HepG2 (cell line): ENCODE data around the gene TMEM87A. TPM values are rescaled to one million over a fixed set of nuclear protein-coding genes. Genes with fewer than 3 reads are reported as not detected.
A peak's percentile ranks its signal among the peaks of the same experiment; 100 is the strongest.

Experiments used
- ZNF30 ChIP-seq: sonication (generic); formaldehyde crosslinking; IDR thresholded peaks from 2 replicates; pipeline ENCODE4 v1.5.0; 2020; ENCODE audit warnings: mild to moderate bottlenecking, missing genetic modification reagents
- ZNF329 ChIP-seq: sonication (generic); formaldehyde crosslinking; IDR thresholded peaks from 2 replicates; pipeline ENCODE4 v1.9.0; 2021; ENCODE audit warnings: low read depth, mild to moderate bottlenecking, missing genetic modification reagents
- ZNF773 ChIP-seq: sonication (generic); formaldehyde crosslinking; IDR thresholded peaks from 2 replicates; pipeline ENCODE4 v1.4.0; 2020; ENCODE audit warnings: missing genetic modification reagents, borderline replicate concordance
- ZNF776 ChIP-seq: sonication (generic); formaldehyde crosslinking; IDR thresholded peaks from 2 replicates; pipeline ENCODE4 v1.4.0; 2020; ENCODE audit warnings: mild to moderate bottlenecking, missing genetic modification reagents
- ZSCAN31 ChIP-seq: sonication (generic); formaldehyde crosslinking; IDR thresholded peaks from 2 replicates; pipeline ENCODE4 v1.5.0; 2020; ENCODE audit warnings: low read depth, mild to moderate bottlenecking, missing genetic modification reagents
- polyA plus RNA-seq, 8 experiments: library from polyadenylated mRNA; depleted of rRNA in 3 of 8; stranded (reverse) in 7 of 8; unstranded in 1 of 8; fragments of >200 nt; fragmentation: Illumina TruSeq in 4 of 8; extraction: Trizol in 4 of 8; gene quantifications; 2 replicates each; pipeline versions ENCODE4 v1.2.1 to v1.2.3, GENCODE V29; 2011 to 2016; ENCODE audit warnings: low read depth in 4 of 8, missing spikeins in 1 of 8, mixed read lengths in 1 of 8; ENCODE audit not compliant: insufficient read depth in 1 of 8
- total RNA-seq, 5 experiments: library from RNA; depleted of rRNA; stranded (reverse); fragments of >200 nt; fragmentation: Illumina TruSeq; extraction: Trizol; gene quantifications; 2 replicates each; pipeline ENCODE4 v1.2.3, GENCODE V29; 2016; ENCODE audit warnings: low read depth in 1 of 5
- TF ChIP-seq, protein P1 (sequence below), 2 experiments: sonication (generic) in 1 of 2; formaldehyde crosslinking in 1 of 2; IDR thresholded peaks; 2 replicates each; pipeline versions ENCODE4 v1.6.1 to v1.9.0; 2014 to 2022; ENCODE audit warnings: antibody characterized with exemption in 1 of 2, borderline replicate concordance in 1 of 2, inconsistent platforms in 1 of 2, low read depth in 1 of 2, missing genetic modification reagents in 1 of 2

Gene TMEM87A
- total and polyA plus RNA-seq, 2 of the 13 experiments (the other 11 are each of a cell fraction or from before 2014, with no cell fraction given), result 20.2 to 42.8 TPM

DNA sequence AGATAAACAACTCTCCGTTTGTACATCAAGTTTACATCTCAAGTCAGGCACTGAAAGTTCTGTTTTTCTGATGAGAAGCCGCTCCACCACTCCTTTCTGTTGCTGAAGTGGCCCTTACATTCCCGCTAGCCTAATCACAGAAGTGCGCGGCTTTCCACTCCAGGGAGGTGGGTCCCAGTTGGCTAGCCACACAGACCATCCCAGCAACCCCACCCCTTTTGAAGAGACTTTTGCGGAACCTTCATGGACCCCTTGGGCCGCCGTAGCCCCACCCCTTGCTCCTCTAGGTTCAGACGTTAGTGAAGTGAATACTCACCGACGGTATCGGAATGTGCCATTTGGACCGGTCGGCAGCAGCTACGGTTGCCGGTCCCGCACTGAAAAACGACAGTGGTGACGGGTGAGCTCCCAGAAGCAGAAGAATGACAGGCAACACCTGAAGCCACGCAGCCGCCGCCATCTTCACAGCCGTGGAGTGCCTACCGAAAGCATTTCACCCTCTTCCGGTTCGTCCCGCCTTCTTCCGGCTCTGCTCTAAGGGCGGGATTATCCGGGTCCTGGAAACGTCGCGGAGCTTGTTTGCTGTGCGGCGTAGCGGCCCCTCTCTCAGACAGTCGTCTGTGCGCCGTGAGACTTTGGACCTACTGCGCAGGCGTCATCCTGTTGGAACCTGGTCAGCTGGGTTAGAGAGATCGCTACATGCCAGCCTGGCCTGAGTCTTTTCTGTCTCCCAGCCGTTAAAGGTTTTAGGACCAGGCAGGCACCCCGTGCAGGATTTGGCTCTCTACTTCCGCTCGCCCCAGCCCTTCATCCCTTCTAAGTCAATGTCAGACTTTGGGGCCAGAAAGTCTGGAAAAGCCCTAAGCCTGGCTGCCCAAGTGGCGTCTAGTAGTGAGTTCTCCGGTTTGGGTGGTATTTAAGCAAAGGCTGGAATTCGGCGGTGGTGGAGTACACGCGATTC lies at the start of gene TMEM87A, which contains the start of gene GANC (continued):
- TF ChIP-seq, protein P1, sequence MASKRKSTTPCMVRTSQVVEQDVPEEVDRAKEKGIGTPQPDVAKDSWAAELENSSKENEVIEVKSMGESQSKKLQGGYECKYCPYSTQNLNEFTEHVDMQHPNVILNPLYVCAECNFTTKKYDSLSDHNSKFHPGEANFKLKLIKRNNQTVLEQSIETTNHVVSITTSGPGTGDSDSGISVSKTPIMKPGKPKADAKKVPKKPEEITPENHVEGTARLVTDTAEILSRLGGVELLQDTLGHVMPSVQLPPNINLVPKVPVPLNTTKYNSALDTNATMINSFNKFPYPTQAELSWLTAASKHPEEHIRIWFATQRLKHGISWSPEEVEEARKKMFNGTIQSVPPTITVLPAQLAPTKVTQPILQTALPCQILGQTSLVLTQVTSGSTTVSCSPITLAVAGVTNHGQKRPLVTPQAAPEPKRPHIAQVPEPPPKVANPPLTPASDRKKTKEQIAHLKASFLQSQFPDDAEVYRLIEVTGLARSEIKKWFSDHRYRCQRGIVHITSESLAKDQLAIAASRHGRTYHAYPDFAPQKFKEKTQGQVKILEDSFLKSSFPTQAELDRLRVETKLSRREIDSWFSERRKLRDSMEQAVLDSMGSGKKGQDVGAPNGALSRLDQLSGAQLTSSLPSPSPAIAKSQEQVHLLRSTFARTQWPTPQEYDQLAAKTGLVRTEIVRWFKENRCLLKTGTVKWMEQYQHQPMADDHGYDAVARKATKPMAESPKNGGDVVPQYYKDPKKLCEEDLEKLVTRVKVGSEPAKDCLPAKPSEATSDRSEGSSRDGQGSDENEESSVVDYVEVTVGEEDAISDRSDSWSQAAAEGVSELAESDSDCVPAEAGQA (IDR thresholded peaks at IDR 0.05; ENCODE audit: low read depth), result peak; percentile 83
- TF ChIP-seq, protein P1 (CRISPR knock-in tag; IDR thresholded peaks at IDR 0.05; ENCODE audit: borderline replicate concordance), result no peak
- no peak for TF ChIP-seq ZNF773 (CRISPR knock-in tag)
- TF ChIP-seq ZNF30 (CRISPR knock-in tag), result no peak
- no peak for TF ChIP-seq ZNF329 (CRISPR knock-in tag)
- TF ChIP-seq ZSCAN31 (CRISPR knock-in tag), result peak; percentile 87
- TF ChIP-seq ZNF776 (CRISPR knock-in tag), result peak; percentile 65; the same call in 1 of the 2 replicates
